Fibroblast of pulmonary artery (primary cell): ENCODE results near the gene NRXN3.

ENCODE experiments used
- DNase-seq: peaks from one replicate; pipeline ENCODE4 v3.0.0-alpha.2; 2010; ENCODE audit warnings: low read depth
- H3K4me3 ChIP-seq: replicated peaks from 2 replicates; pipeline ENCODE4 v1.5.1; 2011; ENCODE audit warnings: low read depth, mild to moderate bottlenecking, control low read depth, low read length, moderate library complexity
- CTCF ChIP-seq: IDR thresholded peaks from 2 replicates; pipeline ENCODE4 v1.5.1; 2011; ENCODE audit warnings: mild to moderate bottlenecking, control low read depth, low read length, inconsistent platforms; ENCODE audit errors: missing control alignments

Gene NRXN3

GRCh38 chr14:79021766-79022165 lies 851.6 kb downstream of the NRXN3 start:
- TF ChIP-seq CTCF: no peak
- DNase-seq: no peak

GRCh38 chr14:79027138-79027537 lies 857.0 kb downstream of the NRXN3 start:
- no peak overlapping the region for H3K4me3 ChIP-seq
- DNase-seq: no peak
- no peak for TF ChIP-seq CTCF

More at GRCh38 chr14:79021766-79022165, 851.6 kb downstream of the NRXN3 start:
- H3K4me3 ChIP-seq: no peak overlapping the region

DNA sequence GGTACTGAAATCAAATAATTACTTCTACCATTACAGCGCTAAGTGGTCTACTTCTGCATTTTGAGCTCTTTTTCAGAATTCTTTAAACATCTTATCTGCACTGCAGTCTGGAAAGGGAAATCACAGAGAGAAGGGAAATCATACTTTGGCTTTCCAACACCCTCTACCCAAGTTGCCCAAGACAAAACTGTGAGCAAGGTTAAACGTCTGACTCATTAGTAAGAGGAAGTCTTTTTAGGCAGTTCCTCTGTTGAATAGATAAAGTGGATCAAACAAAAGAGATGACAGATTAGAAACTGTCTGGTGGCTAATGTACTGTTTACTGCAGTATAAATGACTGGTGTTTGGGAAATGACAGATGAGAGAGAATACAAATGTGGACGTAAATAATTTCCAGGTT lies 858.1 kb downstream of the NRXN3 start:
- no peak for TF ChIP-seq CTCF
- H3K4me3 ChIP-seq: no peak overlapping the region
- DNase-seq: peak; percentile 24

DNA sequence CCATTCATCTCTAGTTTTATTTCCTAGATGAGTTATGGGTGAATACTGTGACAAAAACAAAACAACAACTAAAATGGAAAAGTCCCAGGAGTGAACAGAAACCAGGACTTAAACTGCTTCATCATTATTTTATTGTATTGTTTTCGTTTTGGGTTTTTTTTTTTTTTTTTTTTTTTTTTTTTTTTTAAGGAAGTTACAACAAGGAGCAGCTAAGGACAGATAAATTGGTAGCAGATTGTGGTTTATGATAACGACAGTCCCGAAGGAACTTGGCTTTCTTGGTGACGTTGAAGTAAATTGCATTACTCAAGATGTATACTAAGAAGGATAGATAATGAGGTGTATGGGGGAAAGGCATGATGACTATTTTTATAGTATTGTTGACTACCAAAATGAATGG lies 866.3 kb downstream of the NRXN3 start:
- no peak for TF ChIP-seq CTCF
- H3K4me3 ChIP-seq: no peak overlapping the region
- no peak for DNase-seq

GRCh38 chr14:79037106-79037505 lies 866.9 kb downstream of the NRXN3 start:
- no peak overlapping the region for H3K4me3 ChIP-seq
- no peak for TF ChIP-seq CTCF
- DNase-seq: no peak

DNA sequence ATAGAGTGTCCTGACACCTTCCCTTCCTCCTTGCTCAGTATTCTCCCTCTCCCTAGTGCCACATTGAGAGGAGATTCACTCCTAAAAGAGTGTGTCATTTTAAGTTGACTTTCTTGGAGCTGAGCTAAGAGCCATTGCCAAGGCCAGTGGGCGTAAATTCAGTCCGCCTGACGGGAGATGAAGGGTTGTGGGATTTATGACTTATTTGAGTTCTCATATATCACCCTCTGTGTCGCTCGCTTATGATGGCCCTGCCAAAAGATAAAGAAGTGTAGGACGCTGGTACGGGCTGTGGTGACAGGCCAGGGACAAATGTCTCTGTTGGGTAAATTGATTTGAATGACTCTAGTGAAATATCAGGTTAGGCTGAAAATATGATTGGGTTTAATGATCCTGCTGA lies 867.4 kb downstream of the NRXN3 start:
- DNase-seq: no peak
- H3K4me3 ChIP-seq: no peak overlapping the region
- TF ChIP-seq CTCF: no peak

DNA sequence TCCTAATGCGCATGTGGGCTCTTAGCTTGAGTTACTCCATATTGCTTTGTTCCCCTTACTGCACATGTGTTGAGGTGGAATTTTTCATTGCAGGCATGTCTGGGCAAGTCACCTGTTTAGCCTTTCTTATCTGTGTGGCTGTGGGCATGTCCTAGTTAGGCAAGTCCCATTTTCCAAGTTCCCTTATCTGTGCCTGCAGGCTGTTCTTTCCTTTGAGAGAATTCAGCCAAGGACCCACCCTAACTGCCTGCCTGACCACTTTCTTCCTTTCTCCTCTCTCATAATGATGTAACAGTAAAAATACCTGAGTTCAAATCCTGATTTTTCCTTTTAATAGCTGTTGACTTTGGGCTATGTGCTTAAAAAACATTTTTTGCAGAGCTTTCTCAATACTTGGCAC lies 870.6 kb downstream of the NRXN3 start:
- H3K4me3 ChIP-seq: no peak overlapping the region
- DNase-seq: no peak
- TF ChIP-seq CTCF: no peak
